NCI-H1105 (cell line): Measurements from ENCODE around the gene UBE2I.
"Not testable (repeated sequence)": the region's sequence is repeated elsewhere in the genome, so short reads cannot be mapped to it uniquely, and the experiment has no call there.

Experiments
- DNase-seq: peaks from one replicate; lab custom pipeline; 2025; lab: John Stamatoyannopoulos, UW

The UBE2I gene

GRCh38 chr16:1308977-1309885 lies at the start of gene UBE2I:
Gene UBE2I, plus strand, starts transcription at chr16:1309636. Its CDS starts 4,395 bp downstream, at chr16:1314031.
- DNase-seq, result peak; percentile 84

- DNase-seq, result no peak
These were observed 49.7 kb upstream of the UBE2I start for GRCh38 chr16:1259760-1260068.

- no peak for DNase-seq
These were observed 49.2 kb upstream of the UBE2I start for GRCh38 chr16:1260101-1260680.

GRCh38 chr16:1261131-1261892 lies 48.1 kb upstream of the UBE2I start:
- no peak for DNase-seq

GRCh38 chr16:1262210-1262845 lies 47.1 kb upstream of the UBE2I start:
- no peak for DNase-seq

- no peak for DNase-seq
These were observed 46.6 kb upstream of the UBE2I start for GRCh38 chr16:1262846-1263221.

GRCh38 chr16:1263591-1264344 lies 45.7 kb upstream of the UBE2I start:
- no peak for DNase-seq

- no peak for DNase-seq
These were observed 44.9 kb upstream of the UBE2I start for GRCh38 chr16:1264345-1265089.

GRCh38 chr16:1265090-1265630 lies 44.3 kb upstream of the UBE2I start:
- DNase-seq, result no peak

- DNase-seq, result no peak
These were observed 43.6 kb upstream of the UBE2I start for GRCh38 chr16:1265826-1266225.

GRCh38 chr16:1269418-1269817 lies 40.0 kb upstream of the UBE2I start:
- DNase-seq, result not testable (repeated sequence)

GRCh38 chr16:1271380-1271723 lies 38.1 kb upstream of the UBE2I start:
- no peak for DNase-seq

GRCh38 chr16:1271724-1272413 lies 37.6 kb upstream of the UBE2I start:
- DNase-seq, result peak; percentile 88

- DNase-seq, result no peak
These were observed 36.8 kb upstream of the UBE2I start for GRCh38 chr16:1272453-1273198.

- no peak for DNase-seq
These were observed 35.6 kb upstream of the UBE2I start for GRCh38 chr16:1273816-1274215.

GRCh38 chr16:1274767-1275166 lies 34.7 kb upstream of the UBE2I start:
- DNase-seq, result no peak

GRCh38 chr16:1275791-1276579 lies 33.5 kb upstream of the UBE2I start:
- DNase-seq, result no peak

GRCh38 chr16:1276580-1276878 lies 32.9 kb upstream of the UBE2I start:
- no peak for DNase-seq

GRCh38 chr16:1277151-1277598 lies 32.3 kb upstream of the UBE2I start:
- no peak for DNase-seq
